Measurements from ENCODE around the gene CELA2B. TPM values are rescaled to one million over a fixed set of nuclear protein-coding genes. Genes with fewer than 3 reads are reported as not detected.
"Not testable (repeated sequence)": the region's sequence is repeated elsewhere in the genome, so short reads cannot be mapped to it uniquely, and the experiment has no call there.

The CELA2B gene
- not detected for polyA plus RNA-seq (2013, experiment 1 of 2; ENCODE audit: insufficient read length)
- polyA plus RNA-seq (2013, experiment 2 of 2; ENCODE audit: insufficient read length), result not detected

DNA sequence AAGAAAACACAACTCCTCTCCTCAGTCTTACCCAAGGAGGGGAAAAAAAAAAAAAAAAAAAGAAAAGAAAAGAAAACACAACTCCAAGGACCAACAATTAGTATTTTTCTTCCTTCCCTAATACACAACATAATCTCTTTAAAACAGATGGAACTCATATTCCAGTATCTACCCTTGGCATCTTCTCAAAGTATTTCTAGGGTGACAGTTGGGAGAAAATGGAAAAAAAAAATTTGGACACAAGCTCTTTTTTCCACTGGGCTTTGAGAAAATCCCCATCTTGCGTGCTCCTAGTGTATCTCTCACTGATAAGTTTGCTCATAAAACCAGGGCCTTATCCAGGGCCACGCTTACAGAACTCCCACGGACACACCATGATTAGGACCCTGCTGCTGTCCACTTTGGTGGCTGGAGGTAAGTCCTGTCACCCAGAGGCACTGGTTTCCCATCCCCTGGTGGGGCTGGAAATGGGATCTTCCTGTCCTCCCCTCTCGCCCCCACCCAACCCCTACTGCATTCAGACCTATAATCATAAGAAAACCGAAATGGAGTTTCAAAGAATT is at the start of gene CELA2B:
TSS of gene CELA2B (plus strand) at position 353 of the 563 bp plus-strand sequence. CDS start at position 375, 22 bp downstream.
- no peak for DNase-seq

- DNase-seq, result peak; percentile 58
These were observed 49.2 kb upstream of the CELA2B start for GRCh38 chr1:15426492-15427279.

DNA sequence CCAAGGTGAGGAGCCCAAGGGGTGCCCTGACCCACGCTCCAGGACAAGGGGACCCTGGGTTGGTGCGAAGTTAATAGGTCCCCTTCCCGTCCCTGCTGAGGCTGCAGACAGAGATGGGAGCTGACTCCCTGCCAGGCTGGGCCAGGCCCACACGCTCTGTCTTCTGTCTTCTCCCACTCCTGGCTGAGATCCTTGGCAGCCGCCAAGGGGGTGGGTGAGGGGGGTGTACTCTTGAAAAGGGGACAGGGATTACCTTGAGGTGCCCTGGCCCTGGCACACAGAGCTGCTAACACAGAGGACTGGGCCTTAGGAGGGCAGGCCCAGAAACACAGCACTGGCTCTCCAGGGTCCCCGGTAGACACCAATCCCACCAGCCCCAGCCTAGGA is 48.6 kb upstream of the CELA2B start:
- no peak for DNase-seq

- DNase-seq, result not testable (repeated sequence)
These were observed 47.7 kb upstream of the CELA2B start for GRCh38 chr1:15428252-15428651.

- no peak for DNase-seq
These were observed 47.0 kb upstream of the CELA2B start for GRCh38 chr1:15428815-15429435.

GRCh38 chr1:15429701-15430149 is 46.2 kb upstream of the CELA2B start:
- DNase-seq, result no peak

- DNase-seq, result peak; percentile 41
These were observed 44.9 kb upstream of the CELA2B start for GRCh38 chr1:15430787-15431570.

- DNase-seq, result no peak
These were observed 44.3 kb upstream of the CELA2B start for GRCh38 chr1:15431571-15431948.

GRCh38 chr1:15432324-15432723 is 43.6 kb upstream of the CELA2B start:
- no peak for DNase-seq

- DNase-seq, result no peak
These were observed 42.4 kb upstream of the CELA2B start for GRCh38 chr1:15433471-15433870.

DNA sequence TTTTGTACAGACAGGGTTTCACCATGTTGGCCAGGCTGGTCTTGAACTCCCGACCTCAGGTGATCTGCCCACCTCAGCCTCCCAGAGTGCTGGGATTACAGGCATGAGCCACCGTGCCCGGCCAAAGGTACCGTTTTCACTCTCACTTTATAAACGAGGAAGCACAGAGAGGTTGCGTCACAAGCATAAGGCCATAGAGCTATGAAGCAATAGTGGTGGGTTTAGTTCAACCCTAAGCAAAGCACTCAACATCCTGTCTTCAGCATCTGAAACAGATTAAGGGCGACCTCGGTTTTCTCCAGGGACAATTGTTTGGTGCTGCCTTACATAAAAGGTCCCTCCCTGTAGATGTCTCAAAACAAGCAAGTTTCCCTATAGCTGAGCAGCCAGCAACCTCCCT is 41.2 kb upstream of the CELA2B start:
- not testable (repeated sequence) for DNase-seq

DNA sequence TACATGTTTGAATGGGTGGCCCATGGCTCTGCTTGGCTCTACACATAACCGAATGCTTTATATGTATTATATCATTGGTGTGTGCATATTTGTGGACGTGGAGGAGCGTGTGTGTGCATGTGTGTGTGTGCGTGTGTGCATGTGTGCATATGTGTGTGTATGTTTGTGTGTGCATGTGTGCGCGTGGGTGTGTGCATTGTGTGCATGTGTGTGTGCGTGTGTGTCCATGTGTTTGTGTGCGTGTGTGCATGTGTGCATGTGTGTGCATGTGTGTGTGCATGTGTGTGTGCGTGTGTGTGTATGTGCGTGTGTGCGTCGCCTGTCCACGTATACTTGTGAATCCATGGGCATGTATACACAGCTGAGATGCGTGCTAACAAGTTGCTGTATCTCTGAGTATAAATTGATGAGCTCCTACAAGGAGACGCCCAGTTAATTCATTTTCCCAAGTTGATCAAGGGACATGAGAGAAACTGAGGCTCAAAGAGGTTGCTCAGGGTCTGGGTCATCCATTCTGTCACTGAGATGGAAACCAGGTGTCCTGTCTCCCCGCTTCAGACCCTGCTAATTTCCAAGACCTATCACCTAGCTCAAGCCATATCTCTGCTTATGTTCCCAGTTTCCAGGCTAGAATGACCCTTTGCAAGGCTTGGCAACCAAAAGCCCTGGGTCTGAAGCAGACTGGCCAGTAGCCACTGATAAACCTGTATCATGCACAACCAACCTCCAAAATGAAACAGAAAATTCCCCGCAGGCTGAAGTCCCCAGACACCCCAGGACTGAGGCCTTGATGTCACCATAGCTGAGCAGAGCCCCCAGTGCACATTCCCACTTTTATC is 40.4 kb upstream of the CELA2B start:
- no peak for DNase-seq

DNA sequence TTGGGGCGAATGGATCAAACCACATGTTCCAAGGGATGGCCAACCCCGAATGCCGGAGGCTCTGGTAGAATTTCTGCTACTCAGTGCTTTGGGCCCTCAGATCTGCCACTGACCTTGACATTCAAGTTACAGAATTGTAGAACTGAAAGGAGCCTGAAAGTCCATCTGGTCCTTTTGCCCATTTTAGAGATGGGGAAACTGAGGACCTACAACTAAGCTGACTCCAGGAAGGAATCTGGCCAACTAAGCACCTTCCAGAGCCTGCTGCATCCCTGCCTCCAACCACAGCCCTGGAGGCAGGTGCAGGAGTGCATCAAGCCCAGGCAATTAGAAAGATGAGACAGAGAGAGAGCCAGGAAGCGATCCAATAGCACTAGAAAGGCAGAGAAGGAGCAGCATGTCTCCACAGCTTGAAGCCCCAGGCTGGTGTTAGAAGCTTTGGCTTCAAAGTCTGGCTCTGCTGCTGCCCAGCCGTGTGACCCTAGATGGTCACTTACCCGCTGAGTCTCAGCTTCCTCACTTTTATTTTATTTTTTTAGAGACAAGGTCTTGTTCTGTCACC is 38.9 kb upstream of the CELA2B start:
- DNase-seq, result no peak

DNA sequence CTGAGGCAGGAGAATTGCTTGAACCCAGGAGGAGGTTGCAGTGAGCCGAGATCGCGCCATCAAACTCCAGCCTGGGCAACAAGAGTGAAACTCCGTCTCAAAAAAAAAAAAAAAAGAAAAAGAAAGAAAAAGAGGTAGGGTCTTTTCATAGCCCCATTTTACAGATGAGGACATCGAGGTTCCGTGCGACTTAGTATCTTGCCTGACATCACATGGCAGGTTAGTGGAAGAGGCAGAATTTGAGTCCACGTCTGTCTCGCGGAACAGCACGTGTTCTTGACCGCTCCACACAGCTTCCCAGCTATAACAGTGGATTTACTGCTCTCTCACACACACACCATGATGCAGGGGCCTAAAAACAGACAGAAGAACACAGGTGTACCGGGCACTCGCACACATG is 36.6 kb upstream of the CELA2B start:
- DNase-seq, result no peak

DNA sequence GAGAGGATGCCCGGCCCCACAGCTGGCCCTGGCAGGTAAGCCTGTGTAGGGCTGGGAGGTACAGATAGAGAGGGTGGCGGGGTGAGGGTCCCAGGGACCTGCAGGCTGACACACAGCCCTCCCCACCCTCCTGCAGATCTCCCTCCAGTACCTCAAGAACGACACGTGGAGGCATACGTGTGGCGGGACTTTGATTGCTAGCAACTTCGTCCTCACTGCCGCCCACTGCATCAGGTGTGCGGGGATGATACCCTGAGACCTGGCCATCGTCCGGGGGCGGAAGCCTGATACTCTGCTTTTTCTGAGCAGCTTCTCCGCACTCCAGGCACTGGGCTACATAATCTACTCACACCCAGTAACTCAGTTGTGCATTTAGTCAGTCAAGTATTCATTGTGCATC is 35.5 kb upstream of the CELA2B start:
- no peak for DNase-seq

- no peak for DNase-seq
These were observed 34.7 kb upstream of the CELA2B start for GRCh38 chr1:15441247-15441646.

- no peak for DNase-seq
These were observed 33.8 kb upstream of the CELA2B start for GRCh38 chr1:15442119-15442518.

DNA sequence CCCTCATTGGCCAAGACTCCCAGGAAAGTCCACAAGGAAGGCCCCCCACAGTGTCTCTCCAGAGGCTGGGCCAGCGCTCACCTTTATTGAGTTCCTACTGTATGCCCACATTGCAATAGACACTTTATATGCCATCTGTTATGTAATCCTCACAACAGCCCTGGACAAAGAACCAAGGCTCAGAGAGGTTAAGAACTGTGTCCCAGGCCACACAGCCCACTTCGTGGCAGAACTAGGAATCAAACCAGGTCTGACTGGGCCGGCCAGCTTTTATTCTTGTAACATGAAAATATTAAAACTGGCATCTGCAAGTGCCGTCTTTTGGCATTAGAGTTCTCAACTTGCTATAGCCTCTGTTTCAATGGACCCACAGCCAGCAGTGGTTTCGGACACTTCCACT is 33.1 kb upstream of the CELA2B start:
- DNase-seq, result no peak

DNA sequence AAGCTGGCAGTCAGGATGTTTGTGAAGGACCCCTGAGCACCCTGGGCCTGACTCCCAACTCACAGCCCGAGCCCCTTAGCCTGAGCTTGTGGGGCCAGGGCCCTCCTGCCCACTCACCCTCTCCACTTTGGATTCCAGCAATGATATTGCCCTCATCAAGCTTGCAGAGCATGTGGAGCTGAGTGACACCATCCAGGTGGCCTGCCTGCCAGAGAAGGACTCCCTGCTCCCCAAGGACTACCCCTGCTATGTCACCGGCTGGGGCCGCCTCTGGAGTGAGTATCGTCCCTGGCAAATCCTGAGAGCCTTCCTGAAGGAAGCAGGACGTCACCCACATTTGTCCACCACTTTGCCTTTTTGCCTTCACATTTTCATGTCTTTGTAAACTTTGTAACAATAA is 32.6 kb upstream of the CELA2B start:
- no peak for DNase-seq

- DNase-seq, result no peak
These were observed 31.2 kb upstream of the CELA2B start for GRCh38 chr1:15444468-15445389.
